H1 (cell line): Measurements from ENCODE around the gene BABAM2.

ENCODE experiments used
- MAFK ChIP-seq: IDR thresholded peaks from 2 replicates; pipeline ENCODE4 v1.6.1; 2012; ENCODE audit warnings: low read depth, mild to moderate bottlenecking, improper control_type of control experiment, low read length
- SP2 ChIP-seq: IDR thresholded peaks from 2 replicates; pipeline ENCODE4 v1.6.1; 2012; ENCODE audit warnings: mild to moderate bottlenecking, low read length, inconsistent platforms
- TF ChIP-seq, protein P1 (sequence below), 3 experiments: IDR thresholded peaks; 1 replicate in 2 of 3; 2 replicates in 1 of 3; pipeline versions ENCODE4 v1.5.1 to v1.6.1; 2011; ENCODE audit warnings: low read length in 3 of 3, mild to moderate bottlenecking in 3 of 3, inconsistent platforms in 2 of 3, low read depth in 1 of 3, moderate library complexity in 1 of 3; ENCODE audit not compliant: insufficient read depth in 1 of 3; ENCODE audit errors: control extremely low read depth in 1 of 3

DNA sequence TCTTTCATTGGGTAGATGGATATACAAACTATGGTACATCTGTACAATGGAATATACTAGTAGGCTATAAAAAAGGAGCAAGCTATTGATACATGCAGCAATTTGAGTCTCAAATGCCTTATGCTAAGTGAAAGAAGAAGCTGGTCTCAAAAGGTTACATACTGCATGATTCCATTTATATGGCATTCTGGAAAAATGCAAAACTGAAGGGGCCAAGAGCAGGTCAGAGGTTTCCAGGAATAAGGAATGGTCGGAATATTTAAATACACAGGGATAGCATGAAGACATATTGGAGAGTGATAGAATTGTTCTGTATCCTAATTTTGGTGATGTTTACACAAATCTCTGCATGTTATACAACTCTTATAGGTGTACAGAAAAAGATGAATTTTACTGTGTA is 85.8 kb downstream of the BABAM2 start:
- TF ChIP-seq MAFK (no peak), SP2 (no peak)
- TF ChIP-seq, protein P1, sequence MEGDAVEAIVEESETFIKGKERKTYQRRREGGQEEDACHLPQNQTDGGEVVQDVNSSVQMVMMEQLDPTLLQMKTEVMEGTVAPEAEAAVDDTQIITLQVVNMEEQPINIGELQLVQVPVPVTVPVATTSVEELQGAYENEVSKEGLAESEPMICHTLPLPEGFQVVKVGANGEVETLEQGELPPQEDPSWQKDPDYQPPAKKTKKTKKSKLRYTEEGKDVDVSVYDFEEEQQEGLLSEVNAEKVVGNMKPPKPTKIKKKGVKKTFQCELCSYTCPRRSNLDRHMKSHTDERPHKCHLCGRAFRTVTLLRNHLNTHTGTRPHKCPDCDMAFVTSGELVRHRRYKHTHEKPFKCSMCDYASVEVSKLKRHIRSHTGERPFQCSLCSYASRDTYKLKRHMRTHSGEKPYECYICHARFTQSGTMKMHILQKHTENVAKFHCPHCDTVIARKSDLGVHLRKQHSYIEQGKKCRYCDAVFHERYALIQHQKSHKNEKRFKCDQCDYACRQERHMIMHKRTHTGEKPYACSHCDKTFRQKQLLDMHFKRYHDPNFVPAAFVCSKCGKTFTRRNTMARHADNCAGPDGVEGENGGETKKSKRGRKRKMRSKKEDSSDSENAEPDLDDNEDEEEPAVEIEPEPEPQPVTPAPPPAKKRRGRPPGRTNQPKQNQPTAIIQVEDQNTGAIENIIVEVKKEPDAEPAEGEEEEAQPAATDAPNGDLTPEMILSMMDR (IDR thresholded peaks at IDR 0.05; ENCODE audit: control extremely low read depth in 1 of 3, insufficient read depth in 1 of 3, low read depth in 1 of 3, low read length in 3 of 3) = no peak
